MM.1S (cell line): ENCODE data around the gene HLA-DPA1.

ENCODE experiments used
- DNase-seq: peaks from one replicate; pipeline ENCODE4 v3.0.0-alpha.2; 2015
- H2AFZ ChIP-seq: fragments of 300-600 bp; sonication (generic); 2 replicates; pipeline ENCODE4 v1.6.0; 2016; ENCODE audit warnings: antibody characterized with exemption, low read length
- H3F3A ChIP-seq: fragments of 300-600 bp; sonication (generic); 2 replicates; pipeline ENCODE4 v1.6.1; 2016; ENCODE audit warnings: mild to moderate bottlenecking, antibody characterized with exemption, low read length, moderate library complexity, mixed read lengths; ENCODE audit not compliant: insufficient read depth
- H3K27ac ChIP-seq: fragments of 300-600 bp; sonication (generic); 2 replicates; pipeline ENCODE4 v1.5.1; 2016; ENCODE audit warnings: mild to moderate bottlenecking, low read length
- H3K27me3 ChIP-seq: fragments of 300-600 bp; sonication (generic); replicated peaks from 2 replicates; pipeline ENCODE4 v1.6.0; 2016; ENCODE audit warnings: low read length; ENCODE audit not compliant: insufficient read depth
- H3K36me3 ChIP-seq: fragments of 300-600 bp; sonication (generic); replicated peaks from 2 replicates; pipeline ENCODE4 v1.6.1; 2016; ENCODE audit warnings: mild to moderate bottlenecking, low read length, mixed read lengths; ENCODE audit not compliant: insufficient read depth
- H3K4me1 ChIP-seq: fragments of 300-600 bp; sonication (generic); 2 replicates; pipeline ENCODE4 v1.6.1; 2016; ENCODE audit warnings: low read length, mixed read lengths
- H3K4me2 ChIP-seq: fragments of 300-600 bp; sonication (generic); 2 replicates; pipeline ENCODE4 v1.6.0; 2016; ENCODE audit warnings: low read depth, low read length
- H3K4me3 ChIP-seq: fragments of 300-600 bp; sonication (generic); 2 replicates; pipeline ENCODE4 v1.5.1; 2016; ENCODE audit warnings: low read length, mixed read lengths
- H3K79me2 ChIP-seq: fragments of 300-600 bp; sonication (generic); 2 replicates; pipeline ENCODE4 v1.6.1; 2016; ENCODE audit warnings: mixed run types, low read length, mixed read lengths
- H3K9ac ChIP-seq: fragments of 300-600 bp; sonication (generic); 2 replicates; pipeline ENCODE4 v1.6.1; 2016; ENCODE audit warnings: low read length, mixed read lengths
- H3K9me2 ChIP-seq: fragments of 300-600 bp; sonication (generic); replicated peaks from 2 replicates; pipeline ENCODE4 v1.6.1; 2016; ENCODE audit warnings: mild to moderate bottlenecking, low read length, mixed read lengths; ENCODE audit not compliant: insufficient read depth
- H3K9me3 ChIP-seq: fragments of 300-600 bp; sonication (generic); replicated peaks from 2 replicates; pipeline ENCODE4 v1.6.1; 2016; ENCODE audit warnings: mild to moderate bottlenecking, low read length, mixed read lengths; ENCODE audit not compliant: insufficient read depth
- H4K20me1 ChIP-seq: fragments of 300-600 bp; sonication (generic); 2 replicates; pipeline ENCODE4 v1.6.1; 2016; ENCODE audit warnings: mild to moderate bottlenecking, low read length, moderate library complexity, mixed read lengths; ENCODE audit not compliant: insufficient read depth
- CTCF ChIP-seq: fragments of 300-600 bp; sonication (generic); IDR thresholded peaks from 2 replicates; pipeline ENCODE4 v1.5.1; 2016; ENCODE audit warnings: antibody characterized with exemption, low read length, mixed read lengths
- EZH2 ChIP-seq: fragments of 300-600 bp; sonication (generic); optimal IDR thresholded peaks from 2 replicates; pipeline ENCODE3; 2017; ENCODE audit warnings: low read depth, mild to moderate bottlenecking, antibody characterized with exemption, low read length, mixed read lengths
- EZH2phosphoT487 ChIP-seq: fragments of 300-600 bp; sonication (generic); IDR thresholded peaks from 2 replicates; pipeline ENCODE4 v1.6.1; 2018; ENCODE audit warnings: antibody characterized with exemption, low read length

Gene HLA-DPA1

GRCh38 chr6:33052627-33053026, 20.8 kb downstream of the HLA-DPA1 start:
- Histone ChIP-seq H3K9me3 (no peaks in the 10 kb centered on the region), H3K9me2 (no peaks in the 10 kb centered on the region), H3K36me3 (no peaks in the 10 kb centered on the region), H3K27ac (no peak overlapping the region), H3K27me3 (no peaks in the 10 kb centered on the region), H2AFZ (no peak overlapping the region), H3K4me2 (no peak overlapping the region), H3K9ac (no peak overlapping the region), H3K4me1 (no peaks in the 10 kb centered on the region), H4K20me1 (no peaks in the 10 kb centered on the region), H3K4me3 (no peak overlapping the region), H3K79me2 (no peaks in the 10 kb centered on the region), H3F3A (no peaks in the 10 kb centered on the region)
- no peak for DNase-seq
- TF ChIP-seq EZH2phosphoT487 (no peak), EZH2 (no peak), CTCF (no peak)

GRCh38 chr6:33050014-33050810, 23.2 kb downstream of the HLA-DPA1 start:
- TF ChIP-seq EZH2phosphoT487 (no peak), CTCF (no peak), EZH2 (no peak)
- Histone ChIP-seq H3K4me2 (no peak overlapping the region), H3K27me3 (no peaks in the 10 kb centered on the region), H3K27ac (no peak overlapping the region), H3K9me2 (no peaks in the 10 kb centered on the region), H3K79me2 (no peaks in the 10 kb centered on the region), H3K36me3 (no peaks in the 10 kb centered on the region), H3F3A (no peaks in the 10 kb centered on the region), H3K4me3 (no peak overlapping the region), H4K20me1 (no peaks in the 10 kb centered on the region), H3K4me1 (no peaks in the 10 kb centered on the region), H3K9ac (no peak overlapping the region), H2AFZ (no peak overlapping the region), H3K9me3 (no peaks in the 10 kb centered on the region)
- DNase-seq, result no peak

GRCh38 chr6:33049323-33050013, 24.0 kb downstream of the HLA-DPA1 start:
- no peaks in the 10 kb centered on the region for H3K9me2 ChIP-seq
- no peaks in the 10 kb centered on the region for H3K4me1 ChIP-seq
- H3K27me3 ChIP-seq, result no peaks in the 10 kb centered on the region
- H3K4me3 ChIP-seq, result no peak overlapping the region
- no peak overlapping the region for H3K27ac ChIP-seq
- no peaks in the 10 kb centered on the region for H4K20me1 ChIP-seq
- no peak overlapping the region for H3K9ac ChIP-seq
- H3K36me3 ChIP-seq, result no peaks in the 10 kb centered on the region
- no peaks in the 10 kb centered on the region for H3K9me3 ChIP-seq
- no peak for DNase-seq
- H2AFZ ChIP-seq, result no peak overlapping the region
- no peaks in the 10 kb centered on the region for H3F3A ChIP-seq
- no peaks in the 10 kb centered on the region for H3K79me2 ChIP-seq
- no peak overlapping the region for H3K4me2 ChIP-seq
- no peak for TF ChIP-seq EZH2
- TF ChIP-seq EZH2phosphoT487, result no peak
- TF ChIP-seq CTCF, result peak; percentile 32
